Activated naive CD4-positive, alpha-beta T cell treated with anti-CD3 and anti-CD28 coated beads, Interleukin-2, amount 50 U/mL, for 24 hours (primary cell): ENCODE measurements around the gene RAMP1.
"Not testable (repeated sequence)": the region's sequence is repeated elsewhere in the genome, so short reads cannot be mapped to it uniquely, and the experiment has no call there.

Source experiments
- H3K27ac Mint-ChIP-seq: one replicate; pipeline ENCODE4 v1.8.0; 2021; ENCODE audit warnings: mild to moderate bottlenecking, mixed read lengths
- H3K27me3 Mint-ChIP-seq: one replicate; pipeline ENCODE4 v1.8.0; 2021; ENCODE audit warnings: mixed read lengths
- H3K36me3 Mint-ChIP-seq: one replicate; pipeline ENCODE4 v1.8.0; 2021; ENCODE audit warnings: mixed read lengths
- H3K4me1 Mint-ChIP-seq: one replicate; pipeline ENCODE4 v1.8.0; 2021; ENCODE audit warnings: mixed read lengths
- H3K4me3 Mint-ChIP-seq: one replicate; pipeline ENCODE4 v1.8.0; 2021; ENCODE audit warnings: mild to moderate bottlenecking, mixed read lengths
- H3K9me3 Mint-ChIP-seq: one replicate; pipeline ENCODE4 v1.8.0; 2021; ENCODE audit warnings: mixed read lengths

RAMP1 gene

DNA sequence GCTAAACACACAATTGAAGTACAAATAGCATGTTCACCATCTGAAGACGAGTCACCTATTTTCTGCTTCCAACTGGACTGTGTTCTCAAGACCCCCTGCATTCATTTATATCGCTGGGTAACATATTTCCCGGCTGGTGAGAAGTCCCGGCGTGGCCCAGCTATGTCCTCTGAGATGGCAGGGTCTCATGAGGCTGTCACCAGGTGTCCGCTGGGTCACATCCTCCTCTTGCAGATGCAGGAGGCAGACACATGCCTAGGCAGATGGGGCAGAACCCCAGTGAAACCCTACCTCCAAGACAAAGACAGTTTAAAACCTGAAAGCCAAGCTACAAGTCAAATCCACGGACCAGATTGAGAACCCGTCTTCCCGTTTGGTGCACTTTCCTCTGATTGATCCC is 70.6 kb downstream of the RAMP1 start:
- no peaks in the 10 kb centered on the region for H3K36me3 Mint-ChIP-seq
- no peaks in the 10 kb centered on the region for H3K27me3 Mint-ChIP-seq
- peaks cover 18% of the 10 kb centered on the region for H3K4me1 Mint-ChIP-seq
- H3K9me3 Mint-ChIP-seq = no peaks in the 10 kb centered on the region
- H3K4me3 Mint-ChIP-seq = no peak overlapping the region
- no peak overlapping the region for H3K27ac Mint-ChIP-seq

DNA sequence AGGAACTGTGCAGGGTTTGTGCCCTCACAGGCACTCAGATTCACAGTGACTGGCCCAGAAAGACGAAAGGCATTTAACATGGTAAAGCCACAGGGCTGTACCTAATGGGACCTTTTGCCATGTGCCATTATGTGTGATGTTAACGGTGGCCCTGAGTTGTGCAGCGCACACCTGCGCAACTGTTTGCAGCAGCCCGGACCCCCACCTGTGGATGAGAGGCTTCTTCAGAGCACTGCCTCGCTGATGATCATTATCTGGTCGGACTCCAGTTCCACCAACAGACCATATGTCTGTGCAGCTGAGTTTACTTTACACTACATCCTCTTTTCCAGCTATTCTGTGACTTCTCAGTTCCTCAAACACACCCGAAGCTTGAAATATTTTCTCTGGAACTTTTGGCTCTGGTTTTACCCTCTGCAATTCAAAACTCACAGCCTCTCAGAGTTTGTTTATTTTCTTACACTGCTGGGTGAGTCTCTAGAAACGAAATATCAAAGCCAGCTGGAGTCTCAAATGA is 71.8 kb downstream of the RAMP1 start:
- H3K9me3 Mint-ChIP-seq = no peaks in the 10 kb centered on the region
- no peaks in the 10 kb centered on the region for H3K27me3 Mint-ChIP-seq
- no peak overlapping the region for H3K27ac Mint-ChIP-seq
- H3K4me1 Mint-ChIP-seq = peaks cover 17% of the 10 kb centered on the region
- H3K36me3 Mint-ChIP-seq = no peaks in the 10 kb centered on the region
- no peak overlapping the region for H3K4me3 Mint-ChIP-seq

DNA sequence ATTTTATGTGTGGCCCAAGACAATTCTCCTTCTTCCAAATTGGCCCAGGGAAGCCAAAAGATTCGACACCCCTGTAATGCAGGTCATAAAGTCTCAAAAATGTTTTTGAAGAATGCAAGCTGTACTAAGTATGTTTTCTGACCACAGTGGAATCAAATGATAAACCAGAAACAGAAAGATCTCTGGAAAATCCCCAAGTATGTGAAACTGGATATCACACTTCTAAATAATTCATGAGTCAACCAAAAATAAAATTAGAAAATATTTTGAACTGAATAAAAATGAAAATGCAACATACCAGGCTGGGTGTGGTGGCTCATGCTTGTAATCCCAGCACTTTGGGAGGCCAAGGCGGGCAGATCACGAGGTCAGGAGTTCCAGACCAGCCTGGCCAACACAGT is 73.3 kb downstream of the RAMP1 start:
- peaks cover 12% of the 10 kb centered on the region for H3K4me1 Mint-ChIP-seq
- H3K9me3 Mint-ChIP-seq = no peaks in the 10 kb centered on the region
- H3K27ac Mint-ChIP-seq = no peak overlapping the region
- H3K4me3 Mint-ChIP-seq = no peak overlapping the region
- no peaks in the 10 kb centered on the region for H3K36me3 Mint-ChIP-seq
- H3K27me3 Mint-ChIP-seq = no peaks in the 10 kb centered on the region

DNA sequence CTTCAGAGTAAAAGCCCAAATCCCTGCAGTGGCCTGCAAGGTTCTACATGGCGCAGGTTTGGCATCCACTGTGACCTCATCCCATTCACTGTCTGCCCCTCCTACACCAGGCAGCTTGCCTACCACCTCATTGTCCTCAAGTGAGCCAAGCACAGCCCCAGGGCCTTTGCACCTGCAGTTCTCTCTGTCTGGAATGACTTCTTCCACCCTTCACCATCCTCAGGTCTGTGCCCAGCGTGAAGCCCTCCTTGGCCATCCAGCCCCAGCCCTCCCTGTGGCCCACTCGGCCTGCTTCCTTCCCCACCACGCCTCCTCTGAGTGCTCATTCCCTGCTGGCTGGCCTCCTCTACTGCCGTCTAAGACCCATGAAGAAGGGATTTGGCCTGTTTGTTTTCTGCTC is 74.8 kb downstream of the RAMP1 start:
- no peak overlapping the region for H3K4me3 Mint-ChIP-seq
- no peaks in the 10 kb centered on the region for H3K36me3 Mint-ChIP-seq
- peaks cover 17% of the 10 kb centered on the region for H3K4me1 Mint-ChIP-seq
- H3K9me3 Mint-ChIP-seq = no peaks in the 10 kb centered on the region
- no peaks in the 10 kb centered on the region for H3K27me3 Mint-ChIP-seq
- no peak overlapping the region for H3K27ac Mint-ChIP-seq

DNA sequence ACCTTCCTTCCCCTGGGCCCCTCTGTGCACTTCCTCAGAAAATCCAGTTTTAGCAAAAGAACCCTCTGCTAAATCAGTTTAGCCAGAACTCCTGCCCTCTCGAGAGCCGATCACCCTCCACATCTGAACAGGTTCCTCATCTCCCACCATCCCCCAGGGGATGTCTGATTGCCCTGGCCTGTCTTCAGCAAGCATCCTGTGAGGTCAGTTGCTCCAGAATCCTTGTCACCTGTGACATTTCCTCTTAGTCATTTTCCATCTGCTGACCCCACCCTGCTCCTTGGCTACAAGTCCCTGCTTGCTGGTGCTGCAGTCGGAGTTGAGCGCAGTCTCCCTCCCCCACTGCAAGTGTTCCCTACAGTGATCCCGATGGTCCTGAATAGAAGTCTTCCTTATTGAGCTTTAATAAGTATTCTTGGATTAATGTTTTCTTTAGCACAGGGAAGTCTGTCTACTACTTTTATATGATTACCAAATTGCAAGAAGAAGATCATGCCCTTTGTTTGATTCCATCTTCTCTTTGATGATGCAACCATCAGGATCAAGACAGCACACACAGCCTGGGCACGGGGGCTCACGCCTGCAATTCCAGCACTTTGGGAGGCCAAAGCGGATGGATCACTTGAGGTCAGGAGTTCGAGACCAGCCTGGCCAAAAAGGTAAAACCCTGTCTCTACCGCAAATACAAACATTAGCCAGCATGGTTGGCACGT is 76.5 kb downstream of the RAMP1 start:
- Mint-ChIP-seq H3K4me1 (peaks cover 31% of the 10 kb centered on the region), H3K27me3 (no peaks in the 10 kb centered on the region), H3K9me3 (peaks cover 5% of the 10 kb centered on the region), H3K4me3 (no peak overlapping the region), H3K27ac (no peak overlapping the region), H3K36me3 (peaks cover 2% of the 10 kb centered on the region)

DNA sequence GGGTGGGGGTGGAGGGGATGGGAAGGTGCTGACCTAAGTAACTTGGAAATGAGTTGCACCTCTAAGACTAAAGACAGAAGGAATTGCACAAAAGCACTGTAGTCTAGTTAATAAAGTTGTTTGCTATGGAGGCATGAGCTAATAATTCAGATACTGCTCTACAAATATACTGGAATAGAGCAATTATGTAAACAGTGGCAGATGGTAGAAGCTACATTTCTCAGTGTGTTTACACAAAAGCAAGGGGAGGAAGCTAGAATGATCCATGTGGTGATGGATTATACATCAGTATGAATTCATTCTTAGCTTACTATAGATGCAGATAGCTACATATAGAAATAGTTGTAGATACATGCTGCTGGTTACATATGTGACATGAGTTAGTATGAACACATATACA is 79.8 kb downstream of the RAMP1 start:
- Mint-ChIP-seq H3K4me3 (no peak overlapping the region), H3K27ac (no peak overlapping the region), H3K36me3 (peaks cover 2% of the 10 kb centered on the region), H3K4me1 (peaks cover 58% of the 10 kb centered on the region), H3K27me3 (no peaks in the 10 kb centered on the region), H3K9me3 (peaks cover 5% of the 10 kb centered on the region)

DNA sequence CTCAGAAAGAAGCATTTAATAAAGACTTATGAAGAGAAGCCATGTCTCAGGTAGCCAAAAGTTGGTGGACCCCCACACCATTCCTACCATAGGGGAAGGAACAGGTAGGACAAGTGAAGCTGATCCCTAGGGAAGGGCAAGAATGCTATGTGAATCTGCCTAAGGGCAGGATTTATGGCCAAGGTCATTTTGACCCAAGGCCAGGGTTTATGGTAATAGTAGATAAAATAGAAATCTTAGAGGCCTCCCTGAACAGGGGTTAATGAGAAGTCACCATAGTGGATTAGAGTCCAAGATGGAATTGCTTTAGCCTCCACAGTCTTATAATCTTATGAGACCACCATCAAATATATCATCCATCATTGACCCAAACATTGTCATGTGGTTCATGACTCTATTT is 81.4 kb downstream of the RAMP1 start:
- no peak overlapping the region for H3K4me3 Mint-ChIP-seq
- no peak overlapping the region for H3K27ac Mint-ChIP-seq
- H3K9me3 Mint-ChIP-seq = peaks cover 5% of the 10 kb centered on the region
- H3K27me3 Mint-ChIP-seq = no peaks in the 10 kb centered on the region
- H3K36me3 Mint-ChIP-seq = peaks cover 6% of the 10 kb centered on the region
- H3K4me1 Mint-ChIP-seq = peaks cover 67% of the 10 kb centered on the region

DNA sequence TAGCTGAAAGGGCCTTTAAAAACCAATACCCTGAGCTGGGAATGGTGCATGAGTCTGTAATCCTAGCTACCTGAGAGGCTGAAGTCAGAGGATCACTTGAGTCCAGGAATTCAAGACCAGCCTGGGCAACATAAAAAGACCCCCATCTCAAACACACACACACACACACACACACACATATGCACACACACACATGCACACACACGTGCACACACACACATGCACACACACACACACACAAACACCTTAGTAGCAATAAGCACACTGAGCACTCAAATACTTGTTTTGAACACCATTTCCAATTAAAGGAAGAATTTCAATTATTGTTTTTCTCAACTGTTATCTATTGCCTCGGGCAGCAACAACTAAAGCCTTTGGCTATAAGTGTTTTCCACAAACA is 81.8 kb downstream of the RAMP1 start:
- peak overlapping the region; percentile 64 for H3K4me3 Mint-ChIP-seq
- H3K27me3 Mint-ChIP-seq = no peaks in the 10 kb centered on the region
- peaks cover 6% of the 10 kb centered on the region for H3K36me3 Mint-ChIP-seq
- peaks cover 5% of the 10 kb centered on the region for H3K9me3 Mint-ChIP-seq
- peaks cover 69% of the 10 kb centered on the region for H3K4me1 Mint-ChIP-seq
- peak overlapping the region; percentile 84 for H3K27ac Mint-ChIP-seq

DNA sequence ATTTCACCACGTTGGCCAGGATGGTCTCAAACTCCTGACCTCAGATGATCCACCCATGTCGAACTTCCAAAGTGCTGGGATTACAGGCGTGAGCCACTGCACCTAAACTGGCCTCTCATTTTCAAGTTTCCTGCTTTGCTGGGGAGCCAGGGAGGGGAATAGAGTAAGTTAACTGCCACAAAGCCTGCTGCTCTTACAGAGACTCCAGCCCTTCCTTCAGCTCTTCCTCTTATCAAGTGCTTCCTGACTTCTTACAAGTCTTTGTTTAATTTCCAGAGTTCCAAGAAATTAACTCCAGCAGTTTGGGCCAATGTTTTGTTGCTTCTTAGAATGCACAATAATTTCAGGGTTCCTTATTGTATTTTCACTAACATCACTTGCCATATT is 83.1 kb downstream of the RAMP1 start:
- Mint-ChIP-seq H3K4me3 (peak overlapping the region; percentile 64), H3K27me3 (no peaks in the 10 kb centered on the region), H3K4me1 (peaks cover 78% of the 10 kb centered on the region), H3K9me3 (peaks cover 5% of the 10 kb centered on the region), H3K36me3 (peaks cover 6% of the 10 kb centered on the region), H3K27ac (peak overlapping the region; percentile 84)

DNA sequence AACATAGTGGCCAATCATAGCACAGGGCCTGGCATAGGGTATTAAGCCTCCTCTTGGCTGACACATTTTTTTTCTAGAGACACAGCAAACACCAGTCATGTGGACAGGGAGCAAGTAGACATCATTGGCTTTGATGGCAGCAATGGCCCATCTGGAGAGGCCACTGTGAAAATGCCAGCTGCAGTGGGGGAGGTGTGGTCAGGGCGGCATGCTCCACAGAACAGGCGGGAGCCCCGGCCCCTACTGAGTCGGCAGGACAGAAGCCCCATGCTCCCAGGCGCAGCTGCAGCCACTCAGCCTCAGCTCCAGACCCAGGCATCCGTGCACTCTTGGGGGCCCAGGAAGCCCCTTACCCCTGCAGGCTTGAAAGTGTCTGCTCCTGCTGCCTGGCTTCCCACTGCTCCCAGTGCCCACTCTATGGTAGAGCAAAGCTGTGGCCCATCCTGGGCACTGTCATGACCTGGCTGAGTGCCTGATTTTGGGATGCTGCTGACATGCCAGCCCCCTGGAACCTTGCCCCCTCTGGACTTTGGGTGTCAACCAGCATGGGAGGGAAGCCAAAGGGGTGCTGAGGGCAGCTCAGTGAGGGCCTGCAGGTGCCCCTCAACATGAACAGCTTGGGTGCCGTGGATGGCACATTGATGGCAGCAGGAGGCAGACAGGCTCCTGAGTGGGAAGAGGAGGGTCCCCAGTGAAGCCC is 84.1 kb downstream of the RAMP1 start:
- peak overlapping the region; percentile 64 for H3K4me3 Mint-ChIP-seq
- H3K4me1 Mint-ChIP-seq = peaks cover 78% of the 10 kb centered on the region
- H3K9me3 Mint-ChIP-seq = peaks cover 5% of the 10 kb centered on the region
- H3K27me3 Mint-ChIP-seq = no peaks in the 10 kb centered on the region
- H3K27ac Mint-ChIP-seq = no peak overlapping the region
- H3K36me3 Mint-ChIP-seq = peaks cover 6% of the 10 kb centered on the region

DNA sequence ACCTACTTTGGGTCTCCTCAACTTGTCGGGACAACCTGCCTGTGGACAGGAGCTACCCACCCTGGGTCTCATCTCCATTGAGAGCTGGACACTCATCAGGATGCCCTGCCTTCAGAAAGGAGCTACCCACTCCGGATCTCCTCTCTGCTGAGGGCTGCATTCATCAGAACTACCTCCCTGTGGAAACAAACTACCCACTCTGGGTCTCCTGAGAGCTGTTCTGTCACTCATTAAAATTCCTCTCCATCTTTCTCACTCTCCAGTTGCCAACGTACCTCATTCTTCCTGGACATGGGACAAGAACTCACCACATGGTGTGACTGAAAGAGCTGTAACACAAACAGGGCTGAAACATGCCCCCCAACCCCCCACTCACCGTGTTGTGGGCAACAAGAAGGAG is 84.9 kb downstream of the RAMP1 start:
- no peak overlapping the region for H3K4me3 Mint-ChIP-seq
- H3K9me3 Mint-ChIP-seq = peaks cover 5% of the 10 kb centered on the region
- no peaks in the 10 kb centered on the region for H3K27me3 Mint-ChIP-seq
- peaks cover 6% of the 10 kb centered on the region for H3K36me3 Mint-ChIP-seq
- peaks cover 72% of the 10 kb centered on the region for H3K4me1 Mint-ChIP-seq
- no peak overlapping the region for H3K27ac Mint-ChIP-seq

DNA sequence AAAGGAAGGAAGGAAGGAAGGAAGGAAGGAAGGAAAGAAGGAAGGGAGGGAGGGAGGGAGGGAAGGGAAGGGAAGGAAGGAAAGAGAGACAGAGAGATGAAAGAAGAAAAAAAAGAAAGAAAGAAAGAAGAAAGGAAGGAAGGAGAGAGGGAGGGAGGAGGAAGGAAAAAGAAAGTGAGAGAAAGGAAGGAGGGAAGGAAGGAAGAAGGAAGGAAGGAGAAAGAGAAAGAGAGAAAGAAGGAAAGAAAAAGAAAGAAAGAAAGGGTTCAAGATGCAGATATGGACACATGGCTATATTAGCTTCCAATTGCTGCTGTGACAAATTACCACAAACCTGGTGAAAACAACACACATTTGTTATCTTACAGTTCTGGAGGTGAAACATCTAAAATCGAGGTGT is 87.0 kb downstream of the RAMP1 start:
- H3K9me3 Mint-ChIP-seq = no peaks in the 10 kb centered on the region
- H3K27me3 Mint-ChIP-seq = no peaks in the 10 kb centered on the region
- H3K27ac Mint-ChIP-seq = no peak overlapping the region
- H3K4me3 Mint-ChIP-seq = peak overlapping the region; percentile 6
- H3K4me1 Mint-ChIP-seq = peaks cover 54% of the 10 kb centered on the region
- H3K36me3 Mint-ChIP-seq = peaks cover 3% of the 10 kb centered on the region

DNA sequence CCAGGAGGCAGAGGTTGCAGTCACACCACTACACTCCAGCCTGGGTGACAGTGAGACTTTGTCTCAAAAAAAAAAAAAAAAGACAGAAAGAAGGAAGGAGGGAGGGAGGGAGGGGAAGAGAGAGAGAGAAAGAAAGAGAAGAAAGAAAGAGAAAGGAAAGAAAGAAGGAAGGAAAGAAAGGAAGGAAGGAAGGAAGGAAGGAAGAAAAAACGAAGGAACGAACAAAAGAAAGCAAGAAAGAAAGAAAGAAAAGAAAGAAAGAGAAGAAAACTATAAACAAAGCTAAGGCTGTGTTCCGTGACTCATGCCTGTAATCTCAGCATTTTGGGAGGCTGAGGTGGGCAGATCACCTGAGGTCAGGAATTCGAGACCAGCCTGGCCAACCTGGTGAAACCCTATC is 91.9 kb downstream of the RAMP1 start:
- H3K36me3 Mint-ChIP-seq, H3K27me3 Mint-ChIP-seq, H3K4me3 Mint-ChIP-seq, H3K9me3 Mint-ChIP-seq, H3K4me1 Mint-ChIP-seq: not testable (repeated sequence)
- H3K27ac Mint-ChIP-seq = peak overlapping the region; percentile 4

DNA sequence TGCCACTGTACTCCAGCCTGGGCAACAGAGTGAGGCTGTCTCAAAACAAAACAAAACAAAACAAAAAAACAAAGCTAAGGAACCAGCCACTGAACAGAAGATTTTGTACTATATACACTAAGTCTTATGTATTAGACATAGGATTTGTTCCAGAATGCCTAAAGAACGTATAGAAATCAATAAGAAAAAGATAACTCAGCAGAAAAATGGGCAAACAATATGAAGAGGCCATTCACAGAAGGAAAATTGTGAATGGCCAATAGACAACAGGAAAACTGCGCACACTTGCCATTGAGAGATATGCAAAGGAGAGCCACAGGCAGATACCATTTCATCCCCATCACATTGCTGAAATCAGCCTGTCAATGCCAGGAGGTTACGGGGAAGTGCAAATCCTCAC is 92.5 kb downstream of the RAMP1 start:
- Mint-ChIP-seq H3K27me3 (peaks cover 3% of the 10 kb centered on the region), H3K4me1 (peaks cover 9% of the 10 kb centered on the region), H3K36me3 (no peaks in the 10 kb centered on the region), H3K27ac (no peak overlapping the region), H3K9me3 (no peaks in the 10 kb centered on the region), H3K4me3 (no peak overlapping the region)

DNA sequence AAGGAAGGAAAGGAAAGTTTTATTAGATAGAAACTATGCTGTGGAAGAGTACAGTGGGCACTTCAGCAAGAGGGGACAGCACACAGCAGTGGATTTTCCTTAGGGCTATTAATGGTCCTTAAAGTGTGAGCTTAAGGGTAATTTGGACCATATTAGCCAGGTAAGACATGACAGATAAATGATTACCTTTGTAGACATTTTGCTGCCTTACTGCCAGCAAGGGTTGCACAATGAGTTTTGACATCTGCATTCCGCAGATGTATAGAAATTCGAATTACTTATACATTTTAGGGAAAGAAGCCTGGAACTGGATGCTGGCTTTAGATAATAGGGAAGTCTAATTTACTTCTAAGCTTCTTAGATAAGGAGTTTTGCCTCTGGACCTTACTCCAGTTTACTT is 93.4 kb downstream of the RAMP1 start:
- Mint-ChIP-seq H3K4me1 (peaks cover 12% of the 10 kb centered on the region), H3K27me3 (peaks cover 5% of the 10 kb centered on the region), H3K36me3 (no peaks in the 10 kb centered on the region), H3K4me3 (no peak overlapping the region), H3K27ac (no peak overlapping the region), H3K9me3 (no peaks in the 10 kb centered on the region)

DNA sequence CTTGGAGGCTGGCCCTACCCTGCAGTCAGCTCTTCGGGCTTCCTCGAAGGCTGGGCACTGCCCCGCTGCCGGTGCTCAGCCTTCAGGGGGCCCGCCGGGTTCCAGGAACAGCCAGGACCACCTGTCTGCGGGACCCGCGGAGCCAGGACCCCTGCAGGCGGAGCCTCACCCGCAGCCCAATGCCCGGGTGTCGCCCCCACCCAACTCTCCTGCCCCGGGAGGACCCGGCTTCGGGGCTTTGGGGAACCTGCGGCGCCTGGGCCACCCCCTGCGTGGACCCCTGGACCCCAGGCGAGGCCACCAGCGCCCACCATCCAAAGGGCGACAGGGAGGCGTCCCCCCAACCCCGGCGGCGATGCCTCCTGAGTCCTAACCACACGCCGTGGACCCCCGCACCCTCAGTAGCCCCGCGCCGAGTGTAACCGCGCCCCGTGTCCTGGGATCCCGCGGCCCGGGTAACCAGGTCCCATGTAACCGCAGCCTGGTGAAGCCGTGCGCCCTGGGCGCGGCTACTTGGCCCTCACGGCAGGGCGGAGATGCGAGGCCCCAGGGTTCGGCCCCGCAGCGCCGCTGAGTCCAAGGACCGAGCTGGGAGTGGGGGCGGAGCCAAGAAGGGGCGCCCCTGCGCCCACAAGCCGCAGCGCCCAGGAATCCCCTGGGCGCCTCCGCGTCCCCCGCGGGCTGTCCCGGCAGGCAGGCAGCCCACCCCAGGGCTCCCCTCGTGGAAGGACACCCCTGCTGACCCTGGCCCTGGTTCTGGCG is 96.4 kb downstream of the RAMP1 start:
- Mint-ChIP-seq H3K36me3 (no peaks in the 10 kb centered on the region), H3K27ac (no peak overlapping the region), H3K9me3 (no peaks in the 10 kb centered on the region), H3K4me3 (no peak overlapping the region), H3K4me1 (peaks cover 12% of the 10 kb centered on the region), H3K27me3 (peaks cover 5% of the 10 kb centered on the region)
